HK-2 (cell line): ENCODE results near the gene KCNJ10.
"Not testable (repeated sequence)": the region's sequence is repeated elsewhere in the genome, so short reads cannot be mapped to it uniquely, and the experiment has no call there.

Experiments
- DNase-seq: peaks from one replicate; pipeline ENCODE4 v3.0.0-alpha.2; 2018; ENCODE audit not compliant: unreplicated experiment

The KCNJ10 gene

GRCh38 chr1:160069460-160070231 lies at the start of gene KCNJ10:
TSS of gene KCNJ10 (minus strand) at chr1:160070160. CDS start at chr1:160042532, 27,628 bp downstream.
- DNase-seq = no peak

GRCh38 chr1:160118928-160119327 lies 49.0 kb upstream of the KCNJ10 start:
- DNase-seq = no peak

GRCh38 chr1:160117709-160118183 lies 47.8 kb upstream of the KCNJ10 start:
- no peak for DNase-seq

- DNase-seq = no peak
Observed at GRCh38 chr1:160117300-160117699, 47.3 kb upstream of the KCNJ10 start.

GRCh38 chr1:160116283-160117147 lies 46.6 kb upstream of the KCNJ10 start:
- DNase-seq = no peak

GRCh38 chr1:160115545-160116282 lies 45.8 kb upstream of the KCNJ10 start, which contains the start of gene ATP1A2:
TSS of gene ATP1A2 (plus strand) at chr1:160115759. CDS start at chr1:160115862, 103 bp downstream.
- no peak for DNase-seq

- no peak for DNase-seq
Observed at GRCh38 chr1:160114085-160114484, 44.1 kb upstream of the KCNJ10 start.

GRCh38 chr1:160113407-160113806 lies 43.4 kb upstream of the KCNJ10 start:
- no peak for DNase-seq

- no peak for DNase-seq
Observed at GRCh38 chr1:160112357-160112756, 42.4 kb upstream of the KCNJ10 start.

- DNase-seq = not testable (repeated sequence)
Observed at GRCh38 chr1:160111462-160111861, 41.5 kb upstream of the KCNJ10 start.

GRCh38 chr1:160109686-160110085 lies 39.7 kb upstream of the KCNJ10 start:
- DNase-seq = no peak

GRCh38 chr1:160108888-160109662 lies 39.1 kb upstream of the KCNJ10 start:
- DNase-seq = no peak

- DNase-seq = no peak
Observed at GRCh38 chr1:160107512-160107911, 37.6 kb upstream of the KCNJ10 start.

- DNase-seq = no peak
Observed at GRCh38 chr1:160105155-160105554, 35.2 kb upstream of the KCNJ10 start.

- DNase-seq = no peak
Observed at GRCh38 chr1:160104486-160104885, 34.5 kb upstream of the KCNJ10 start.

- DNase-seq = no peak
Observed at GRCh38 chr1:160103658-160104408, 33.9 kb upstream of the KCNJ10 start.

- DNase-seq = no peak
Observed at GRCh38 chr1:160101717-160102522, 32.0 kb upstream of the KCNJ10 start.

GRCh38 chr1:160101037-160101716 lies 31.2 kb upstream of the KCNJ10 start:
- DNase-seq = peak; percentile 70
